ENCODE results near the gene CUZD1.

Gene CUZD1

GRCh38 chr10:122854648-122855047 lies 9.0 kb upstream of the CUZD1 start:
- DNase-seq: no peak

- no peak for DNase-seq
Measured at GRCh38 chr10:122853665-122854313, 8.1 kb upstream of the CUZD1 start.

GRCh38 chr10:122852261-122852660 lies 6.6 kb upstream of the CUZD1 start:
- DNase-seq: no peak

- DNase-seq: no peak
Measured at GRCh38 chr10:122850705-122851640, 5.3 kb upstream of the CUZD1 start.

- no peak for DNase-seq
Measured at GRCh38 chr10:122849900-122850605, 4.4 kb upstream of the CUZD1 start.

- no peak for DNase-seq
Measured at GRCh38 chr10:122849090-122849489, 3.4 kb upstream of the CUZD1 start.

- DNase-seq: peak; percentile 19
Measured at GRCh38 chr10:122847782-122848604, 2.3 kb upstream of the CUZD1 start.

- no peak for DNase-seq
Measured at GRCh38 chr10:122844146-122844545, 1.5 kb downstream of the CUZD1 start.

- DNase-seq: no peak
Measured at GRCh38 chr10:122841569-122841968, 4.1 kb downstream of the CUZD1 start.

- DNase-seq: no peak
Measured at GRCh38 chr10:122839505-122839904, 6.2 kb downstream of the CUZD1 start.

- no peak for DNase-seq
Measured at GRCh38 chr10:122838880-122839279, 6.8 kb downstream of the CUZD1 start.

- DNase-seq: no peak
Measured at GRCh38 chr10:122835908-122836307, 9.7 kb downstream of the CUZD1 start.

GRCh38 chr10:122830965-122831353 lies 14.7 kb downstream of the CUZD1 start:
- no peak for DNase-seq

- DNase-seq: no peak
Measured at GRCh38 chr10:122830273-122830964, 15.2 kb downstream of the CUZD1 start.

GRCh38 chr10:122829454-122829853 lies 16.2 kb downstream of the CUZD1 start:
- DNase-seq: no peak

- DNase-seq: no peak
Measured at GRCh38 chr10:122828716-122829255, 16.9 kb downstream of the CUZD1 start.

- DNase-seq: no peak
Measured at GRCh38 chr10:122827302-122827701, 18.4 kb downstream of the CUZD1 start.

GRCh38 chr10:122822973-122823690 lies 22.5 kb downstream of the CUZD1 start:
- no peak for DNase-seq

GRCh38 chr10:122821808-122822207 lies 23.8 kb downstream of the CUZD1 start:
- no peak for DNase-seq

GRCh38 chr10:122815458-122815857 lies 30.2 kb downstream of the CUZD1 start:
- DNase-seq: no peak

- no peak for DNase-seq
Measured at GRCh38 chr10:122814493-122814892, 31.2 kb downstream of the CUZD1 start.

Measured in NCI-H146 (cell line).